ENCODE measurements around the gene EFCAB9.

Gene EFCAB9

GRCh38 chr5:172169216-172169615 is 24.8 kb upstream of the EFCAB9 start:
- no peaks in the 10 kb centered on the region for H3K36me3 ChIP-seq (ENCODE audit: control insufficient read depth, insufficient read depth, low read length)
- H3K4me3 ChIP-seq (ENCODE audit: low read depth, low read length): no peak overlapping the region
- H3K79me2 ChIP-seq: no peaks in the 10 kb centered on the region
- H3K4me2 ChIP-seq (ENCODE audit: low read length): no peak overlapping the region
- peaks cover under 1% of the 10 kb centered on the region for H3K4me1 ChIP-seq
- H3K9ac ChIP-seq: no peak overlapping the region
- no peak overlapping the region for H2AFZ ChIP-seq
- no peak overlapping the region for H3K27ac ChIP-seq
- no peaks in the 10 kb centered on the region for H3K27me3 ChIP-seq (ENCODE audit: control insufficient read depth, insufficient read depth, low read length)
- TF ChIP-seq CTCF (IDR thresholded peaks at IDR 0.05): no peak
- H3K9me3 ChIP-seq (ENCODE audit: control insufficient read depth, low read length): no peaks in the 10 kb centered on the region

GRCh38 chr5:172170251-172170701 is 23.7 kb upstream of the EFCAB9 start:
- Histone ChIP-seq H3K79me2 (no peaks in the 10 kb centered on the region), H3K27ac (no peak overlapping the region), H3K9ac (no peak overlapping the region), H2AFZ (no peak overlapping the region), H3K4me1 (peaks cover 9% of the 10 kb centered on the region), H3K4me3 (ENCODE audit: low read depth, low read length) (no peak overlapping the region), H3K4me2 (ENCODE audit: low read length) (no peak overlapping the region), H3K27me3 (ENCODE audit: control insufficient read depth, insufficient read depth, low read length) (no peaks in the 10 kb centered on the region), H3K9me3 (ENCODE audit: control insufficient read depth, low read length) (no peaks in the 10 kb centered on the region), H3K36me3 (ENCODE audit: control insufficient read depth, insufficient read depth, low read length) (no peaks in the 10 kb centered on the region)
- no peak for TF ChIP-seq CTCF (IDR thresholded peaks at IDR 0.05)

- no peak overlapping the region for H3K4me3 ChIP-seq (ENCODE audit: low read depth, low read length)
- no peak overlapping the region for H3K4me2 ChIP-seq (ENCODE audit: low read length)
- H3K79me2 ChIP-seq: no peaks in the 10 kb centered on the region
- peaks cover 9% of the 10 kb centered on the region for H3K4me1 ChIP-seq
- no peak overlapping the region for H3K27ac ChIP-seq
- H3K9me3 ChIP-seq (ENCODE audit: control insufficient read depth, low read length): no peaks in the 10 kb centered on the region
- H2AFZ ChIP-seq: no peak overlapping the region
- H3K9ac ChIP-seq: no peak overlapping the region
- no peaks in the 10 kb centered on the region for H3K27me3 ChIP-seq (ENCODE audit: control insufficient read depth, insufficient read depth, low read length)
- no peaks in the 10 kb centered on the region for H3K36me3 ChIP-seq (ENCODE audit: control insufficient read depth, insufficient read depth, low read length)
- TF ChIP-seq CTCF (IDR thresholded peaks at IDR 0.05): no peak
Measured at GRCh38 chr5:172171118-172171517, 22.9 kb upstream of the EFCAB9 start.

DNA sequence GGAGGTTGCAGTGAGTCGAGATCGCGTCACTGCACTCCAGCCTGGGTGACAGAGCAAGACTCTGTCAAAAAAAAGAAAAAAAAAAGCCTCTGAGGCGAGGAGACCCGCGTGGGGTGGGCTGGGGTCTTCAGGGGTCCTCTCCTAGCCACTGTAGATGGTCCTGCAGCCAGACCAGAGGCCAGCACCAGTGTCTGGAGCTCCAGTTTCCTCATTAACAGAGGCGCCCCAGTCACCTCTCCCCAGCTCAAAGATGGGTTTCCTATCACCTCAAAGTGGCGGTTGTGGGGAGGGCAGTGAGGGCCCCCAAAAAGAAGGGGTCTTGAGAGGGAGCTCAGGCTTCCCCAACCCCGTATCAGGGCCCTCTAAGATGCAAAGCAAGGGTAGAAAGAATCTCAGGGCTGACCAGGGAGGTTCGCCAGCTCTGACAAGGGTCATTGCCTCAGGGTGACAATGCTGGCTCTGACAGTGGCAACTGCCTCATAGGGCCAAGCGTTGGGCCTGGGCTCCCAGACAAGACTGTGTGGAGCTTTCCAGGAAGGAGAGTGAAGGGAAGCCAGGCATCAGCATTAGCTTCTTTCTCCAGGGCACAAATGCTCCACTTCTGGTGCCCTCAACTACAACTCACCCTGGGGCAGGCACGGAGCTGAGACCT is 20.9 kb upstream of the EFCAB9 start:
- H3K4me3 ChIP-seq (ENCODE audit: low read depth, low read length): no peak overlapping the region
- H3K4me1 ChIP-seq: peaks cover 9% of the 10 kb centered on the region
- no peak overlapping the region for H2AFZ ChIP-seq
- H3K9me3 ChIP-seq (ENCODE audit: control insufficient read depth, low read length): no peaks in the 10 kb centered on the region
- H3K4me2 ChIP-seq (ENCODE audit: low read length): no peak overlapping the region
- TF ChIP-seq CTCF (IDR thresholded peaks at IDR 0.05): no peak
- no peak overlapping the region for H3K9ac ChIP-seq
- H3K27me3 ChIP-seq (ENCODE audit: control insufficient read depth, insufficient read depth, low read length): no peaks in the 10 kb centered on the region
- no peaks in the 10 kb centered on the region for H3K36me3 ChIP-seq (ENCODE audit: control insufficient read depth, insufficient read depth, low read length)
- no peak overlapping the region for H3K27ac ChIP-seq
- H3K79me2 ChIP-seq: no peaks in the 10 kb centered on the region

DNA sequence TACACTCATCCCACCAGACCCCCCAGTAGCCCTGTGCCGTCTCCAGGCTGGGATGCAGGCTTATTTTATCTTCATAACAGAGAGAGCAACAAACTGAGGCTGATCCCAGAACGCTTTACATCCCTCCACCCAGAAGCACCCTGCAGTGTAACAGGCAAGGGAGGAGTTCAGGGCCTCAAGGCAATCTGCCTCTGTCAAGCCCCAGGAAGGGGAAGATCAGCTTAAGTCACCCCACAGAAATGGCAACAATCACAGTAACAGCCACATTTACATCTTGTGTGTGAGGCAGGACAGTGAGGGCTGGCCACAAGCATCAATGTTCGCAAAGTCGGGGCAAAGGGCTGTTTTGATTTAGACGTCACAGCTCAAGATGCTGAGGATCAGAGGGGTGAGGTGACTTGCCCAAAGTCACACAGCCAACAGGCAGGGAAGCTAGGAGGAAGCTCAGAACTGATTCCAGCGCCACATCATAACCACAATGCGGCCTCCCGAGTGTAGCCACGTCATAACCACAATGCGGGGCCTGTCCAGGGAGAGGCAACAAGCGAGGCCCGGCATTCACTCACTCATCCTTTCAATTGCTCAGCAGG is 20.3 kb upstream of the EFCAB9 start:
- H2AFZ ChIP-seq: no peak overlapping the region
- H3K36me3 ChIP-seq (ENCODE audit: control insufficient read depth, insufficient read depth, low read length): no peaks in the 10 kb centered on the region
- H3K4me1 ChIP-seq: peaks cover 9% of the 10 kb centered on the region
- H3K4me2 ChIP-seq (ENCODE audit: low read length): no peak overlapping the region
- no peaks in the 10 kb centered on the region for H3K27me3 ChIP-seq (ENCODE audit: control insufficient read depth, insufficient read depth, low read length)
- H3K4me3 ChIP-seq (ENCODE audit: low read depth, low read length): no peak overlapping the region
- no peak for TF ChIP-seq CTCF (IDR thresholded peaks at IDR 0.05)
- H3K9ac ChIP-seq: no peak overlapping the region
- no peak overlapping the region for H3K27ac ChIP-seq
- H3K9me3 ChIP-seq (ENCODE audit: control insufficient read depth, low read length): no peaks in the 10 kb centered on the region
- H3K79me2 ChIP-seq: no peaks in the 10 kb centered on the region
